ENCODE results near the gene BCL7B. TPM values are rescaled to one million over a fixed set of nuclear protein-coding genes. Genes with fewer than 3 reads are reported as not detected.

The BCL7B gene
- total and polyA plus RNA-seq, 2 of the 13 experiments (the other 11 are each of a cell fraction or from before 2014, with no cell fraction given), result 24.3 to 38.2 TPM

DNA sequence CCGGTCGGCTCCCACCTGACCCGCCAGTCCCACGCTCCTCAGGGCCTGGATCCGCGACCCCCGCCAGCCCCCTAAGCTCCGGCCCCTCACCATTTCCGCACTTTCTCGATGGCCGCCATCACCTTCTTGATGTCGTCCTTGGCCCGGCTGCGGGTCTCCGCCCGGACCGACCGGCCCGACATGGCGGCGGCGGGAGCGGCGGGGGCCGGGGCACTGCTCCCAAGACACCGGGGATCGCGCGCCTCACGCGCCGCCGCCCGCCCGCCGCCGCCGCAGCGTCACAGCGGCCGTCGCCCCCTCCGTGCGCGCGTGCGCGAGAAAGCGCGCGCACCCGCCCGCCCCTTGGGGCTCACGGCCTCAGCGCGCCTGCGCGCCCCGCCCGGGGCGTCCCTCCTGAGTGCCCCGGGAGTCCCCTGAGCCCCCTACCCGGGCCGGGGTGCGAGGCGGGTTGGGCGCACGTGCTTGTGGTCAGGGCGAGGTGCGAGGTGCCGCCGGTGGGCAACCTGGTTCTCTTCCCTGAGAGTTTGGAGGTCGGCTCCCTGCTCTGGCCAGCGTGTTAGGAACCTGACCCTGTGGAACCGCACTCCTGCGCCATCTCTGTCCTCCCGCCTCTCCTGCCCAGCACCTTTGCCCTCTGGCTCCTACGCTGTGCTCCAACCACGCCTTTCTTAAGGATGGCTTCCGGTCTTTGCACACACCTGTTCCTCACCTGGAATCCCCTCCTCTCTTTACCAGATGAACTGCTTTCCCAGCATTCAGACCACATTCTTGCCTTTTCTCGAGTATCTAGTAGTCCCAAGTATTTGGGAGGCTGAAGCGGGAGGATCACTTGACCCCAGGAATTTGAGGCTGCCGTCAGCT lies at the start of gene BCL7B (continued):
- TF ChIP-seq, protein P1, sequence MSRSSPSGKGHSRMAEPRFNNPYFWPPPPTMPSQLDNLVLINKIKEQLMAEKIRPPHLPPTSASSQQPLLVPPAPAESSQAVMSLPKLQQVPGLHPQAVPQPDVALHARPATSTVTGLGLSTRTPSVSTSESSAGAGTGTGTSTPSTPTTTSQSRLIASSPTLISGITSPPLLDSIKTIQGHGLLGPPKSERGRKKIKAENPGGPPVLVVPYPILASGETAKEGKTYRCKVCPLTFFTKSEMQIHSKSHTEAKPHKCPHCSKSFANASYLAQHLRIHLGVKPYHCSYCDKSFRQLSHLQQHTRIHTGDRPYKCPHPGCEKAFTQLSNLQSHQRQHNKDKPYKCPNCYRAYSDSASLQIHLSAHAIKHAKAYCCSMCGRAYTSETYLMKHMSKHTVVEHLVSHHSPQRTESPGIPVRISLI (CRISPR knock-in tag; IDR thresholded peaks at IDR 0.05; ENCODE audit: borderline replicate concordance), result no peak
- TF ChIP-seq RBM39 (IDR thresholded peaks at IDR 0.05; ENCODE audit: low read depth, low read length, poor library complexity, severe bottlenecking) (peak; percentile 53), SNAPC2 (CRISPR knock-in tag; IDR thresholded peaks at IDR 0.05) (no peak), FOXC1 (CRISPR knock-in tag; IDR thresholded peaks at IDR 0.05; ENCODE audit: borderline replicate concordance) (peak; percentile 98), HNRNPK (IDR thresholded peaks at IDR 0.05; ENCODE audit: low read depth, low read length, poor library complexity, severe bottlenecking) (no peak), GTF3A (CRISPR knock-in tag; conservative IDR thresholded peaks at IDR 0.05) (no peak), ZFP90 (CRISPR knock-in tag; IDR thresholded peaks at IDR 0.05; ENCODE audit: borderline replicate concordance) (peak; percentile 99), REPIN1 (CRISPR knock-in tag; IDR thresholded peaks at IDR 0.05; ENCODE audit: borderline replicate concordance, low read depth) (peak; percentile 83), TMF1 (CRISPR knock-in tag; IDR thresholded peaks at IDR 0.05; ENCODE audit: low read depth) (peak; percentile 95), FOXM1 (CRISPR knock-in tag; IDR thresholded peaks at IDR 0.05) (peak; percentile 73; the same call in 1 of the 2 replicates)
- TF ChIP-seq, protein P2, sequence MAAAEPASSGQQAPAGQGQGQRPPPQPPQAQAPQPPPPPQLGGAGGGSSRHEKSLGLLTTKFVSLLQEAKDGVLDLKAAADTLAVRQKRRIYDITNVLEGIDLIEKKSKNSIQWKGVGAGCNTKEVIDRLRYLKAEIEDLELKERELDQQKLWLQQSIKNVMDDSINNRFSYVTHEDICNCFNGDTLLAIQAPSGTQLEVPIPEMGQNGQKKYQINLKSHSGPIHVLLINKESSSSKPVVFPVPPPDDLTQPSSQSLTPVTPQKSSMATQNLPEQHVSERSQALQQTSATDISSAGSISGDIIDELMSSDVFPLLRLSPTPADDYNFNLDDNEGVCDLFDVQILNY (CRISPR knock-in tag; conservative IDR thresholded peaks at IDR 0.05), result no peak
- TF ChIP-seq, protein P3, sequence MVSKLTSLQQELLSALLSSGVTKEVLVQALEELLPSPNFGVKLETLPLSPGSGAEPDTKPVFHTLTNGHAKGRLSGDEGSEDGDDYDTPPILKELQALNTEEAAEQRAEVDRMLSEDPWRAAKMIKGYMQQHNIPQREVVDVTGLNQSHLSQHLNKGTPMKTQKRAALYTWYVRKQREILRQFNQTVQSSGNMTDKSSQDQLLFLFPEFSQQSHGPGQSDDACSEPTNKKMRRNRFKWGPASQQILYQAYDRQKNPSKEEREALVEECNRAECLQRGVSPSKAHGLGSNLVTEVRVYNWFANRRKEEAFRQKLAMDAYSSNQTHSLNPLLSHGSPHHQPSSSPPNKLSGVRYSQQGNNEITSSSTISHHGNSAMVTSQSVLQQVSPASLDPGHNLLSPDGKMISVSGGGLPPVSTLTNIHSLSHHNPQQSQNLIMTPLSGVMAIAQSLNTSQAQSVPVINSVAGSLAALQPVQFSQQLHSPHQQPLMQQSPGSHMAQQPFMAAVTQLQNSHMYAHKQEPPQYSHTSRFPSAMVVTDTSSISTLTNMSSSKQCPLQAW (CRISPR knock-in tag; IDR thresholded peaks at IDR 0.05), result peak; percentile 82
- TF ChIP-seq, protein P4, sequence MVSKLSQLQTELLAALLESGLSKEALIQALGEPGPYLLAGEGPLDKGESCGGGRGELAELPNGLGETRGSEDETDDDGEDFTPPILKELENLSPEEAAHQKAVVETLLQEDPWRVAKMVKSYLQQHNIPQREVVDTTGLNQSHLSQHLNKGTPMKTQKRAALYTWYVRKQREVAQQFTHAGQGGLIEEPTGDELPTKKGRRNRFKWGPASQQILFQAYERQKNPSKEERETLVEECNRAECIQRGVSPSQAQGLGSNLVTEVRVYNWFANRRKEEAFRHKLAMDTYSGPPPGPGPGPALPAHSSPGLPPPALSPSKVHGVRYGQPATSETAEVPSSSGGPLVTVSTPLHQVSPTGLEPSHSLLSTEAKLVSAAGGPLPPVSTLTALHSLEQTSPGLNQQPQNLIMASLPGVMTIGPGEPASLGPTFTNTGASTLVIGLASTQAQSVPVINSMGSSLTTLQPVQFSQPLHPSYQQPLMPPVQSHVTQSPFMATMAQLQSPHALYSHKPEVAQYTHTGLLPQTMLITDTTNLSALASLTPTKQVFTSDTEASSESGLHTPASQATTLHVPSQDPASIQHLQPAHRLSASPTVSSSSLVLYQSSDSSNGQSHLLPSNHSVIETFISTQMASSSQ (IDR thresholded peaks at IDR 0.05; ENCODE audit: low read depth), result no peak
- TF ChIP-seq, protein P4 (CRISPR knock-in tag; IDR thresholded peaks at IDR 0.05; ENCODE audit: borderline replicate concordance), result peak; percentile 69
